ENCODE data around the gene NBEA.
A peak's percentile ranks its signal among the peaks of the same experiment; 100 is the strongest.
"Not testable (repeated sequence)": the region's sequence is repeated elsewhere in the genome, so short reads cannot be mapped to it uniquely, and the experiment has no call there.

The NBEA gene, protein sequence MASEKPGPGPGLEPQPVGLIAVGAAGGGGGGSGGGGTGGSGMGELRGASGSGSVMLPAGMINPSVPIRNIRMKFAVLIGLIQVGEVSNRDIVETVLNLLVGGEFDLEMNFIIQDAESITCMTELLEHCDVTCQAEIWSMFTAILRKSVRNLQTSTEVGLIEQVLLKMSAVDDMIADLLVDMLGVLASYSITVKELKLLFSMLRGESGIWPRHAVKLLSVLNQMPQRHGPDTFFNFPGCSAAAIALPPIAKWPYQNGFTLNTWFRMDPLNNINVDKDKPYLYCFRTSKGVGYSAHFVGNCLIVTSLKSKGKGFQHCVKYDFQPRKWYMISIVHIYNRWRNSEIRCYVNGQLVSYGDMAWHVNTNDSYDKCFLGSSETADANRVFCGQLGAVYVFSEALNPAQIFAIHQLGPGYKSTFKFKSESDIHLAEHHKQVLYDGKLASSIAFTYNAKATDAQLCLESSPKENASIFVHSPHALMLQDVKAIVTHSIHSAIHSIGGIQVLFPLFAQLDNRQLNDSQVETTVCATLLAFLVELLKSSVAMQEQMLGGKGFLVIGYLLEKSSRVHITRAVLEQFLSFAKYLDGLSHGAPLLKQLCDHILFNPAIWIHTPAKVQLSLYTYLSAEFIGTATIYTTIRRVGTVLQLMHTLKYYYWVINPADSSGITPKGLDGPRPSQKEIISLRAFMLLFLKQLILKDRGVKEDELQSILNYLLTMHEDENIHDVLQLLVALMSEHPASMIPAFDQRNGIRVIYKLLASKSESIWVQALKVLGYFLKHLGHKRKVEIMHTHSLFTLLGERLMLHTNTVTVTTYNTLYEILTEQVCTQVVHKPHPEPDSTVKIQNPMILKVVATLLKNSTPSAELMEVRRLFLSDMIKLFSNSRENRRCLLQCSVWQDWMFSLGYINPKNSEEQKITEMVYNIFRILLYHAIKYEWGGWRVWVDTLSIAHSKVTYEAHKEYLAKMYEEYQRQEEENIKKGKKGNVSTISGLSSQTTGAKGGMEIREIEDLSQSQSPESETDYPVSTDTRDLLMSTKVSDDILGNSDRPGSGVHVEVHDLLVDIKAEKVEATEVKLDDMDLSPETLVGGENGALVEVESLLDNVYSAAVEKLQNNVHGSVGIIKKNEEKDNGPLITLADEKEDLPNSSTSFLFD (N-terminal part only)

GRCh38 chr13:34941835-34942731 lies at the start of gene NBEA:
TSS of gene NBEA (plus strand) at chr13:34942270. CDS start at chr13:34942821, 551 bp downstream.
- peak; percentile 86 to 87 for DNase-seq

DNA sequence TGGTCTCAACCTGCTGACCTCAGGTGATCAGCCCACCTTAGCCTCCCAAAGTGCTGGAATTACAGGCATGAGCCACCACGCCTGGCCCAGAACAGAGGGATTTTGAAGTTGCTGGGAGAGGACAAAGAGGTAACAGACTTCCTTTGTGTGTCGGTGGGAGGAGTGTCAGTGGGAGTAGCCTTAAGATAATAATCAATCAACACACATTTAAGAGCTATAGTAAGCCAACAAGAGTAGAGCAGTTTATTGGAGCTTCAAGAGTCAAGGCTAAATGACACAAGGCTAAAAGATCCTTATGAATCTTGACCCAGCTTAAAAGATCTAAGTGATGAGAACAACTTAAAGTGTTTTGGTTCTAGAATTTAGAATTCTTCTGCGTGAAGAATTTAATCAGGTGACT lies 47.3 kb upstream of the NBEA start:
- DNase-seq, result no peak

GRCh38 chr13:34897220-34897619 lies 44.9 kb upstream of the NBEA start:
- DNase-seq, result no peak

DNA sequence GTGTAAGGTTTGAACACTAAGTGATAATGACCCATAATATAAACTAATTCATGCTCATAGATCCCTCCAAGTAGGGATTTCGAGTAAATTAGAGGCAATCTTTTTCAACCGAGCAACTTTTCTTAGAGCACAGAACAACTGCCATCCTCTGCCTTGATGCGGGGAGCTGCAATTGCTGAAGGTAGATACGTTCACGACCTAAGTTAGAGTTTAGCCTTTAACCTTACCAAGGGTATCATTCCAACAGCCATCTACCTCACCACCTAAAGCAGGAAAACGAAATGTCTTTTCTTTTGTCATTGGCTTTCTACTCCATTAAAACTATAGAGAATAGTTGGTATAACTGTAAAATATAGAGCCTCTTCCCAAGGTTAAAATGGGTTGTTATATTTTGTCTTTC lies 42.2 kb upstream of the NBEA start:
- no peak for DNase-seq

- no peak for DNase-seq
Observed at GRCh38 chr13:34900288-34900739, 41.8 kb upstream of the NBEA start.

- DNase-seq, result no peak
Observed at GRCh38 chr13:34901572-34901971, 40.5 kb upstream of the NBEA start.

DNA sequence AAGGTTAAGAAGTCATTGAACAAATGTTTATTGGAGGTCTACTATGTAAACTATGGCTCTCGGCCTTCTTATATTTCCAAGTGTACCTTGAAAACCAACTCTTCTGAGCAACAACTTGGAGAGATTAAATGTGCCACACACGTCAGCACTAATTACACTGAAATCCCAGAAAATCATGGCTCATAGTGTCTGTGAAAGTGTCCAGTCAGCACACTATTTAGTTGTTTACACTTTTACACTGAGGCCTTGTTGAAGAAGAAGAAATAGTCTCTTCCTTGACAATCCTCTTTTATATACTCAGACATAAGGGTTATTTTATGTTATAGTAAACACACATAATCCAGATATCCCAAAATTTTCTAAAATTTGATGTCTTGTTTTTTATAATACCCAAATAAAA lies 30.9 kb upstream of the NBEA start:
- DNase-seq, result no peak

DNA sequence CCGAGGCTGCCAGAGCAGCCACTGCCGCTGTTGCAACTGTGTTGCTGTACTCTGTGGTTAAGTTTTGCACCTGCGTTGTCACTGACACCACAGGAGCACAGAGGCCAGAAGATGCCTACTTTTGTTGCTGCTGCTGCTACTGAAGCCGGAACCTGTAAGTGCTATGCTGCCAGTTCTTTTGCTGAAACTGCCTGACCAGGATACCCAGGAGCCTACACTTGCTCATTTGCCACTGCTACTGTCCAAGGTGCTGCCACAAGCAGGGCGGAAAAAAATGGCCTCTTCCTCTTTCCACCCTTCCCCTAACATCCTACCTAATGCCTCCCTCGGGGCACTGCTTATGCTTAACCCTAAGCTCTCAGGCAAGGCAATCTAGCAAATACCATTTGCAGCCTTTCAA lies 29.0 kb upstream of the NBEA start:
- peak in 1 of 2 experiments; percentile 23 for DNase-seq

DNA sequence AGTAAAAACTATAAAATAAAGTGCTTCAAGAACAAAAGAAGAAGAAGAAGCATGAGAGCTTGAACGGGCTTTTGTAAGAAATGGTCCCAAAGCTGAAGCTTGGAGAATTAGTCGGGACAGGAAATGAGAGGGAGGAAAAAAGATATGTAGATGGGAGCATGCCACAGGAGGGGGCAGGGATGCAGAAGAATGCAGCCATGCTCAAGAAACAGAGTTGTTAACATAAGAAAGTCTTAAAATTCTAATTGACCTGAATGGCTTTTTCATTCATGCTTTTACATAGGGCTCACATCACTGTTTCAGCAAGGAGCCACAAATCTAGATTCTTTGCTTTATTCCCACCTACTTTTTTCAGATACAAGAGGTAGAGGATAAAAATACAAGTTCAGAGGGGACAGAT lies 27.7 kb upstream of the NBEA start:
- DNase-seq, result no peak

DNA sequence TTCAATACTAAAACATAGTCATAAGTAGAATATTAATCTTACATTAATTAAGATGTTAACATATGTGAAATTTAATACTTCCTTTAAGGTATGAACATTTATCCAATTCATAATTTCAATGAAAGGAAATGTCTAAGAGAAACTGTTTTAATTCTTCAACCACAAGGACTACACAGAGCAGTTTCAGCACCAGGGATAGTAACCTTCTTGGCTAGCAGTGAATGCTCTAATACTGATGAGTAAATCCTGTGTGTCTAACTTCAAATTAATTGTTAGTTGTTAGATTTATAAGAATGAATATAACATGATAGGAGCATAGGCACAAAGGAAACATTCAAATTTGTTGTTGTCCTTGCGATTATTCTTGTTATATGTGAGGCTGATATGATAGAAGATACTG lies 15.6 kb upstream of the NBEA start:
- DNase-seq, result no peak

DNA sequence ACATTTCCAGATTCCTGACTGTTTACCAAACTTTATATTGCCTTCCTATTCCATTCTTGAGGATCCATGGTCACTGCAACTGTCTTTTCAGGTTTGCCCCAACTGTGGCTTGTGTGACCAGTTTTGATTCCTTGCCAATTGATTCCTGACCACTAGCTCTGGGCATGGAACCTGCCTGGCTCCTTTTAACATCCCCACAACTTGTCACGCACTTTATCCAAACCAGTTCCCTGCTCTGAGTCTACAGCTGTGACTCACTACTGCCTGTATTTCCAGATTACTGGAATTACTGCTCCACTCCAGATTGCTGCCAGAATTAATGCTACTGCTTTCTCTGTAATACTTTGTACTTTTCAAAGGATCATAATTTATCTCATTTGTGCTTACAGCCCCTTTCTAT lies 13.4 kb upstream of the NBEA start:
- DNase-seq, result not testable (repeated sequence)

- no peak for DNase-seq
Observed at GRCh38 chr13:34931572-34931971, 10.5 kb upstream of the NBEA start.

- no peak for DNase-seq
Observed at GRCh38 chr13:34933349-34933748, 8.7 kb upstream of the NBEA start.

- no peak for DNase-seq
Observed at GRCh38 chr13:34933786-34934185, 8.3 kb upstream of the NBEA start.

DNA sequence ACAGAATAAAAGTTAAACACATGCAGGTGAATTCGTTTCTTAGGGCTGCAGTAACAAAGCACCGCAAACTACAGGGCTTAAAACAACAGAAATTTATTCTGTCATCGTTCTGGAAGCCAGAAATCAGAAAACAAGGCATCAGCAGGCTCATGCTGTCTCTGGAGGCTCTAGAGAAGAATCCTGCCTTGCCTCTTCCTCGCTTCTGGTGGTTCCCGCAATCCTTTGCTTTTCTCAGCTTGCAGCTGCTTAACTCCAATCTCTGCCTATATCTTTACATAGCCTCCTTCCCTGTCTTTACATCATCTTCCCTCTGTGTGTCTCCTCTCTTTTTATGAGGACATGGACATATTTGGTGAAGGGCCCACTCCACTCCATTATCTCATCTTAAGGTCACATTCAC lies 6.2 kb upstream of the NBEA start:
- DNase-seq, result no peak

DNA sequence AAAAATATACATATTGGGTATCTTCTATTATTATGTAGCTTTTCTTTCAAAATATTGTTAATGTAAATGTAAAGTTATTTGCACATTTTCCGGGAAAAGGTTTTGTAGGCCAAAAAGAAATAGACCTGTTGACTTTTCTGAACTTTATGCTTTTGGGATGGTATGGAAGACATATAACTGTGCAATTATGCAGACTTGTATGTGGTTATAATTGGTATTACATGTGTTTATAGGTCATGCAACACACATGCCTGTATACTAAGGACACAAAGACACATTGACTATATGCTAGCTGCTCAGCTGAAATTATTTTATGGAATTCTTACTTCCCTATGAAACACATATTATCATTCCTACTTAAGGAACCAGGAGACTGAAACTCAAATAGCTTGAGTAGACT lies 2.3 kb upstream of the NBEA start:
- no peak for DNase-seq

- DNase-seq, result peak in 1 of 2 experiments; percentile 79
Observed at GRCh38 chr13:34941436-34941834, 635 bp upstream of the NBEA start.

DNA sequence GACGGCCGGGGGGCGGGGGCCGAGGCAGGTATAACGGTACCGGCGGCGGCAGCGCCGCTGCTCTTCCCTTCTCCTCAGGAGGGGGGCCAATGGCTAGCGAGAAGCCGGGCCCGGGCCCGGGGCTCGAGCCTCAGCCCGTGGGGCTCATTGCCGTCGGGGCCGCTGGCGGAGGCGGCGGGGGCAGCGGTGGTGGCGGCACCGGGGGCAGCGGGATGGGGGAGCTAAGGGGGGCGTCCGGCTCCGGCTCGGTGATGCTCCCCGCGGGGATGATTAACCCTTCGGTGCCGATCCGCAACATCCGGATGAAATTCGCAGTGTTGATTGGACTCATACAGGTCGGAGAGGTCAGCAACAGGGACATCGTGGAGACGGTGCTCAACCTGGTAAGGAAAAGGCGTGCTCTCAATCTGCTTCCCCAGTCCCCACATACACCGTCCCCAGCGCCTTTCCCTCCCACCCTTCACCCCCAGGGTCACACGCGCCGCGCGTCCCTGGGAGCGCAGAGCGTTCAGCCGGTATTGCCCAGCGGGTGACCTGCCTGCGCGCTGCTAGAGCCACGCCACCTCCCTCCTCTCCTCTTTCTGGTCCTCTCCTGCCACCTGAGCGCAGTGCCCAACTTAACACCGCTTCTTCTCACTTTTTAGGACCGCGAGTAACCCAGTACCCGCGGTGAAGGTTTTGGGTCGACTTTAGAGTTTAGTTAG lies 814 bp downstream of the NBEA start:
- DNase-seq, result peak; percentile 61 to 63

DNA sequence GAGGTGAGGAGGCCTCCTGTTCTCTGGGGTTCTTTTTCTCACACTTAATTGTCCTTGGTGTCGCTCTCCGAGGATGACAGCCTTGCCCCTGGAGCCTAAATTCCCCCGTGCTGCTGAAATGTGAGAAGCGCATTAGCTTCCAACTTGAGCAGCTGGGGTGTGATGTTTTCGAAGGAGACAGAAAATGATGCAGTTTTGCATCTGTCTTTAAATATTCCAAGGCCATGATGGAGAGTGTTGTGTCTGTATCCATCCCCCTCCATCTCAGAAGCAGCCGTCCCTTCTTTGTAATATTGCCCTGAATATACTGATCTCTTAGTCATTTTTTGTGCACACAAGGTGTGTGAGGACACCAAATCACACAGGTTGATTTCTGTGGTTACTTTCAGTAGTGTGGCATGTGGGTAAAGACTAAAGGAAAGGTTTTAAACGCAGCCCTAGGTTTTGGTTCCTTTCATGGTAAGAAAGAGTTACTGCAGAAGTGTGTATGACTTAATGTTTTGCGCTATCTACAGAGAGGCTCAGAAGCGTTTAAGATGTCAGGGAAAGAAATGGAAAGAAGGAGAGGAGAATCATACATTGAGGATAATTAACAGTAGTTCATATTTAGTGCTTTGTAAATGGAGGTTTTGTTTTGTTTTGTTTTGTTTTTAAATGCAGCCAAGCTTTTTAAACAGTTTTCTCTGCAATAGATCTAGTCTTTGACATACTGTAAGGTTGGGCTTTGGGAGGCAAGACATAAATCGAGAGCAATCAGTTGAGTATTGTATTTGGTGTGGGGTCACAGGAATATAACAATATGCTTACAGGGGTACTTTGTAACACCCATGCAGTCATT lies 1.6 kb downstream of the NBEA start:
- DNase-seq, result peak; percentile 43 to 62

DNA sequence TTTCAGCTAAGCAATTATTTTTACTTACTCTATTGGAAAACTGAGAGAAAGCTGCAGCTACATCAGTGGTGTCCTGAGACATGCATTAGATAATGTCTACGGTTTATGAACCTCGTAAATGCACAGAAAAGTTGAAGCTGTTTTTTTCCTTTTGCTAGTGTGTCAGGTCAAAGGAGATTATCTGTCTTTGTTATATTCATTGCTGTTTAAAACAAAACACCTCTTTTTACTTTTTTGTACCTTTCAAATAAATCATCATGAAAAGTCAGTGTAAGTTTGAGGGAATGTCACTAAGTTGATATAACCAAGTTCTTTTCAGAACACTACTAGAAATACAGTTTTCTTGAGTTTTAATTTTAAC lies 2.2 kb downstream of the NBEA start:
- DNase-seq, result no peak

GRCh38 chr13:34944751-34945150 lies 2.7 kb downstream of the NBEA start:
- DNase-seq, result no peak

Data from SHP77 (cell line).